PC-9 (cell line): ENCODE measurements around the gene ARMC9. TPM values are rescaled to one million over a fixed set of nuclear protein-coding genes. Genes with fewer than 3 reads are reported as not detected.

ENCODE experiments used
- BruUV-seq: library from RNA; stranded (reverse); fragments of 400-500 nt; replicated peaks from 2 replicates; lab custom pipeline; 2021; lab: Mats Ljungman, UMichigan
- CTCF ChIA-PET: fragments of 300-600 bp; sonication (Branson Sonifier 250); formaldehyde crosslinking; loops from one replicate; lab custom pipeline; 2022; ENCODE audit warnings: antibody characterized with exemption; lab: Charles Lee
- POLR2A ChIA-PET: fragments of 300-600 bp; sonication (Branson Sonifier 250); formaldehyde crosslinking; loops from one replicate; lab custom pipeline; 2022; ENCODE audit warnings: antibody characterized with exemption; ENCODE audit not compliant: unreplicated experiment; lab: Charles Lee
- DNase-seq, 2 experiments: peaks; one replicate each; pipeline versions ENCODE4 v3.0.0 to v3.0.0-alpha.2; 2015 to 2022; ENCODE audit warnings: mixed read lengths in 1 of 2
- H2AFZ ChIP-seq: fragments of 200-600 bp; sonication (generic); 2 replicates; pipeline ENCODE4 v1.8.1; 2017; ENCODE audit warnings: antibody characterized with exemption
- H3F3A ChIP-seq: fragments of 200-600 bp; sonication (generic); 2 replicates; pipeline ENCODE4 v1.8.1; 2017; ENCODE audit warnings: antibody characterized with exemption, mild to moderate bottlenecking, low read depth; ENCODE audit not compliant: insufficient read depth
- H3K27ac ChIP-seq: fragments of 200-600 bp; sonication (generic); 2 replicates; pipeline ENCODE4 v1.6.1; 2016; ENCODE audit warnings: mixed run types
- H3K27me3 ChIP-seq: fragments of 200-600 bp; sonication (generic); 2 replicates; pipeline ENCODE4 v1.6.1; 2016; ENCODE audit warnings: low read depth, mixed run types; ENCODE audit not compliant: insufficient read depth
- H3K36me3 ChIP-seq: fragments of 200-600 bp; sonication (generic); 2 replicates; pipeline ENCODE4 v1.6.1; 2016; ENCODE audit warnings: low read depth, mixed run types
- H3K4me1 ChIP-seq: fragments of 200-600 bp; sonication (generic); replicated peaks from 2 replicates; pipeline ENCODE4 v1.6.1; 2016; ENCODE audit warnings: mixed run types; ENCODE audit not compliant: insufficient read depth
- H3K4me2 ChIP-seq: fragments of 200-600 bp; sonication (generic); 2 replicates; pipeline ENCODE4 v1.6.1; 2017; ENCODE audit warnings: mixed run types
- H3K4me3 ChIP-seq: fragments of 200-600 bp; sonication (generic); 2 replicates; pipeline ENCODE4 v1.6.1; 2016; ENCODE audit warnings: mixed run types
- H3K79me2 ChIP-seq: fragments of 200-600 bp; sonication (generic); 2 replicates; pipeline ENCODE4 v1.6.1; 2017; ENCODE audit warnings: low read depth, mixed run types
- H3K9me2 ChIP-seq: fragments of 200-600 bp; sonication (generic); 2 replicates; pipeline ENCODE4 v1.8.1; 2017; ENCODE audit warnings: mild to moderate bottlenecking; ENCODE audit not compliant: insufficient read depth
- H3K9me3 ChIP-seq: fragments of 200-600 bp; sonication (generic); 2 replicates; pipeline ENCODE4 v1.8.1; 2016; ENCODE audit warnings: low read depth; ENCODE audit not compliant: insufficient read depth
- H4K20me1 ChIP-seq: fragments of 200-600 bp; sonication (generic); 2 replicates; pipeline ENCODE4 v1.8.1; 2017; ENCODE audit not compliant: insufficient read depth
- EZH2 ChIP-seq: fragments of 200-600 bp; sonication (generic); IDR thresholded peaks from 2 replicates; pipeline ENCODE4 v1.8.0; 2017; ENCODE audit warnings: antibody characterized with exemption, low read depth
- intact Hi-C: fragments of 100-400 bp; cut with micrococcal nuclease; formaldehyde crosslinking; loops from one replicate; pipeline ENCODE4 v1.10.0; 2022; ENCODE audit not compliant: unreplicated experiment
- total RNA-seq: library from RNA; stranded (reverse); gene quantifications from 2 replicates; pipeline ENCODE4 v1.2.3, GENCODE V29; 2021
- TF ChIP-seq, protein P1 (sequence below): fragments of 200-600 bp; sonication (generic); conservative IDR thresholded peaks from 2 replicates; pipeline ENCODE4 v1.6.1; 2017; ENCODE audit warnings: mixed run types, antibody characterized with exemption, mild to moderate bottlenecking, moderate library complexity

The ARMC9 gene
- total RNA-seq, 1 experiment from 2014 or later: 23.4 TPM

DNA sequence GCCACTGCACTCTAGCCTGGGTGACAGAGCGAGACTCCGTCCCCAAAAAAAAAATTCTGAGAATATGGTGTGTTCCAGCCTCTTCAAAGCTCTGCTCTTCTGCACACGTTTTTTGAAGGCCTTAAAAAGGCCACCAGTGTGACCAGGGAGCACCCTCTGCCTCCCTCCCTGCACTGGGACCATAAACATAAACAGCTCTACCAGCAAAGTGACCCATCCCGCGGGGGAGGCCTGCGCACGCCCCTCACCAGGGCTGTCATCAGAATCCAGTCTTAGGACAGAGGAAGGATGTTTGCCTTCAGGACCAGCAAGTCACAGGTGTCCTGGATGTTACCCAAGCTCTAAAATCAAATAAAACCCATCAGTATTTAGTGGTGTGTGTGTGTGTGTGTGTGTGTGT, 173.9 kb downstream of the ARMC9 start:
- Histone ChIP-seq H3K9me3 (no peaks in the 10 kb centered on the region), H3K27ac (no peak overlapping the region), H3K4me3 (no peak overlapping the region), H3K9me2 (no peaks in the 10 kb centered on the region), H3K4me2 (no peak overlapping the region), H2AFZ (no peak overlapping the region), H3K27me3 (no peaks in the 10 kb centered on the region), H3K4me1 (peaks cover 55% of the 10 kb centered on the region), H3K36me3 (no peaks in the 10 kb centered on the region), H4K20me1 (no peaks in the 10 kb centered on the region), H3K79me2 (no peaks in the 10 kb centered on the region), H3F3A (peaks cover 21% of the 10 kb centered on the region; the same call in 1 of the 2 replicates)
- no TSS peak for BruUV-seq
- TF ChIP-seq EZH2: no peak
- ChIA-PET POLR2A (interaction anchor here (0.7 to 0.8 kb wide), 2 partner anchors 30 to 299 kb away, joined by 3 to 16 read pairs; no protein-coding TSS in a partner anchor), CTCF (interaction anchor here (1.0 kb wide), 1 partner anchor 29 kb away, joined by 3 read pairs; no protein-coding TSS in a partner anchor)
- DNase-seq: no peak
- intact Hi-C loops: no loop called here

DNA sequence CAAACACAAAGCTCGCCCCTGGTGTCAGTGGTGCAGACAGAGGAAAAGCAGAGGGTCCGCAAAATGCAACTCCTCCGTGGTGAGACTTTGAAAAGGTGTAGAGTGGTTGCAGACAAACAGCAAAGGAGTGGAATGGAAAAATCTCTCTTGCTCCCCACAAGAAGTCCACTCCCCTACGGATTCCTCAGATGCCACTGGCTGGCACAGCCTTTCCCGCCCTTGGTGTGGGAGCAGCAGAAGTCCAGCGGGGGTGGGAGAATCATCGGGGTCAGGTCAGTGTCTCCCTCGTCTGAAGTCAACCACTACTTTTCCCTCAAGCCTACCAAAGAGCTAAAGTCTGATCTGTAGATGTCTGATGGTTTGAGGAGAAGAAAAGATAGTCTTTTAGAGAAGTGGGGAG, 174.8 kb downstream of the ARMC9 start:
- H3K4me1 ChIP-seq: peaks cover 63% of the 10 kb centered on the region
- BruUV-seq: no TSS peak
- DNase-seq: no peak
- H2AFZ ChIP-seq: no peak overlapping the region
- no peak overlapping the region for H3K4me2 ChIP-seq
- H3K36me3 ChIP-seq: no peaks in the 10 kb centered on the region
- TF ChIP-seq, protein P1, sequence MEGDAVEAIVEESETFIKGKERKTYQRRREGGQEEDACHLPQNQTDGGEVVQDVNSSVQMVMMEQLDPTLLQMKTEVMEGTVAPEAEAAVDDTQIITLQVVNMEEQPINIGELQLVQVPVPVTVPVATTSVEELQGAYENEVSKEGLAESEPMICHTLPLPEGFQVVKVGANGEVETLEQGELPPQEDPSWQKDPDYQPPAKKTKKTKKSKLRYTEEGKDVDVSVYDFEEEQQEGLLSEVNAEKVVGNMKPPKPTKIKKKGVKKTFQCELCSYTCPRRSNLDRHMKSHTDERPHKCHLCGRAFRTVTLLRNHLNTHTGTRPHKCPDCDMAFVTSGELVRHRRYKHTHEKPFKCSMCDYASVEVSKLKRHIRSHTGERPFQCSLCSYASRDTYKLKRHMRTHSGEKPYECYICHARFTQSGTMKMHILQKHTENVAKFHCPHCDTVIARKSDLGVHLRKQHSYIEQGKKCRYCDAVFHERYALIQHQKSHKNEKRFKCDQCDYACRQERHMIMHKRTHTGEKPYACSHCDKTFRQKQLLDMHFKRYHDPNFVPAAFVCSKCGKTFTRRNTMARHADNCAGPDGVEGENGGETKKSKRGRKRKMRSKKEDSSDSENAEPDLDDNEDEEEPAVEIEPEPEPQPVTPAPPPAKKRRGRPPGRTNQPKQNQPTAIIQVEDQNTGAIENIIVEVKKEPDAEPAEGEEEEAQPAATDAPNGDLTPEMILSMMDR: no peak
- no peak for TF ChIP-seq EZH2
- no peak overlapping the region for H3K27ac ChIP-seq
- POLR2A ChIA-PET: no interaction called here
- H4K20me1 ChIP-seq: no peaks in the 10 kb centered on the region
- H3K27me3 ChIP-seq: no peaks in the 10 kb centered on the region
- CTCF ChIA-PET: no interaction called here
- no peaks in the 10 kb centered on the region for H3K9me2 ChIP-seq
- H3K4me3 ChIP-seq: no peak overlapping the region
- H3K79me2 ChIP-seq: no peaks in the 10 kb centered on the region
- H3K9me3 ChIP-seq: no peaks in the 10 kb centered on the region
- intact Hi-C loops: no loop called here
- H3F3A ChIP-seq: peaks cover 25% of the 10 kb centered on the region; the same call in 1 of the 2 replicates

DNA sequence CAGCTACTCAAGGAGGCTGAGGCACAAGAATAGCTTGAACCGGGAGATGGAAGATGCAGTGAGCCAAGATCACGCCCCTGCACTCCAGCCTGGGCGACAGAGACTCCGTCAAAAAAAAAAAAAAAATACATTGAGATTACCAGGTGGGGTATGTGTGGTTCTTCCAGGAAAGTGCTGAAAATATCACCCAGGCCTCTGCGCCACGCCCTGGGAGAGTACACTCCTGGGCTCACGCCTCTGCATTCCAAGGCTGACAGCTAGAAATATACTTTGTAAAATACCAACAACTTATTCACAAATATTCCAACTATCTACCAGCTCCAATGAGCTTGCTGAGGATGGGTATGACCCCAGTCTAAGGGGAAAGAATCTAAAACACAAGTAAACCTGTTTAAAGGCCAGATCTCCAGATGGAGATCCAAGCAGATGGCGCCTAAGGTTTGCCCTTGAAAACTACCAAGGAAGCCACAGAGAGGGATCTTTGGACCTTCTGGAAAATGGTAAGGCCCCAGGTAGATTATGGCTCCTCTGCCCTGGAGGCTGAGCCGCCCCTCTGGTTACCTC, 175.4 kb downstream of the ARMC9 start:
- H3K4me2 ChIP-seq: no peak overlapping the region
- ChIA-PET CTCF (interaction anchor here (0.7 kb wide), 1 partner anchor 488 kb away, joined by 19 read pairs; no protein-coding TSS in a partner anchor), POLR2A (interaction anchor here (0.9 to 1.2 kb wide), 2 partner anchors 46 to 91 kb away, joined by 4 to 13 read pairs; partner anchors contain the start of gene NCL)
- H3K79me2 ChIP-seq: no peaks in the 10 kb centered on the region
- no peaks in the 10 kb centered on the region for H3K36me3 ChIP-seq
- DNase-seq: peak in 1 of 2 experiments; percentile 58
- peaks cover 70% of the 10 kb centered on the region for H3K4me1 ChIP-seq
- intact Hi-C loops: no loop called here
- no peaks in the 10 kb centered on the region for H3K9me3 ChIP-seq
- H2AFZ ChIP-seq: no peak overlapping the region
- peaks cover 31% of the 10 kb centered on the region; the same call in 1 of the 2 replicates for H3F3A ChIP-seq
- H3K9me2 ChIP-seq: no peaks in the 10 kb centered on the region
- no peaks in the 10 kb centered on the region for H3K27me3 ChIP-seq
- H4K20me1 ChIP-seq: no peaks in the 10 kb centered on the region
- no peak overlapping the region for H3K4me3 ChIP-seq
- no peak for TF ChIP-seq EZH2
- TF ChIP-seq, protein P1: no peak
- no peak overlapping the region for H3K27ac ChIP-seq
- no TSS peak for BruUV-seq
